M059J (cell line): ENCODE results near the gene LYPD4. TPM values are rescaled to one million over a fixed set of nuclear protein-coding genes. Genes with fewer than 3 reads are reported as not detected.
A peak's percentile ranks its signal among the peaks of the same experiment; 100 is the strongest.
"Not testable (repeated sequence)": the region's sequence is repeated elsewhere in the genome, so short reads cannot be mapped to it uniquely, and the experiment has no call there.

Experiments
- DNase-seq: peaks from one replicate; pipeline ENCODE4 v3.0.0-alpha.2; 2012; ENCODE audit warnings: low read depth
- total RNA-seq: library from RNA; depleted of rRNA; stranded (reverse); fragments of >200 nt; shearing (Covaris generic); gene quantifications from 2 replicates; pipeline ENCODE4 v1.2.3, GENCODE V29; 2014; rRNA removed

LYPD4 gene
- not detected in 2 replicates for total RNA-seq

GRCh38 chr19:41844601-41845000, at the start of gene LYPD4:
TSS of gene LYPD4 (minus strand) at chr19:41844683. CDS start at chr19:41839285, 5,398 bp downstream.
- no peak for DNase-seq

DNA sequence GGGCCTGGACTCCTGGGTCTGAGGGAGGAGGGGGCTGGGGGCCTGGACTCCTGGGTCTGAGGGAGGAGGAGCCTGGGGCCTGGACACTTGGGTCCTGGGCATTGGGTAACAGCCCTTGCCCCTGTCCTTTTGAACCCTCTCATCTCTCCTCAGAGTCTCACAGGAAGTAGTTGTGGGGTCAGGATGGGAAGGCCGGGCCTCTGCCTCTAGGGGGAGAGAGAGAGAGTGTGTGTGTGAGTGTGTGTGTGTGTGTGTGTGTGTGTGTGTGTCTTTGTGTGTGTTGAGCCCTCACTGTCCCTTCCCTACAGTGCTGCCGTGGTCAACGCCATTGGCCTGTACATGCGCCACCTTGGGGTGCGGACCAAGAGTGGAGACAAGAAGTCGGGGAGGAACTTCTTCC, 49.4 kb upstream of the LYPD4 start:
- no peak for DNase-seq

GRCh38 chr19:41892173-41892902, 47.9 kb upstream of the LYPD4 start:
- no peak for DNase-seq

DNA sequence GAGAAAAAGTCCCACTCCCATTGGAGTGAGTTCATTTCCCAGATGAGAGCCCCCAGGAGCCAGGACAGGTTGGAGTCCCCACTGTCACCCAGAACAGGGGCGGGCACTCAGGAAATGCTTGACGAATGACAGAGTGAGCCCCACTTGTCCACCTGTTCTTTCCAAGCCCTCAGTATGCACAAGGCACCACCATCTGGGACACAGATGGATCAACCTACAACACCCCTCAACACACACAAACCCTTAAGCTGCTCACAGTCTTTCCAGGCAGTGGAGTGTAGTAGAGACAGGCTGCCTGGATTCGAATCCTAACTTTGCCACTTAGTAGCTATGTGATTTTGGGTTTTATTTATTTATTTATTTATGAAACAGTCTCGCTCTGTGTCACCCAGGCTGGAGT, 46.5 kb upstream of the LYPD4 start:
- no peak for DNase-seq

DNA sequence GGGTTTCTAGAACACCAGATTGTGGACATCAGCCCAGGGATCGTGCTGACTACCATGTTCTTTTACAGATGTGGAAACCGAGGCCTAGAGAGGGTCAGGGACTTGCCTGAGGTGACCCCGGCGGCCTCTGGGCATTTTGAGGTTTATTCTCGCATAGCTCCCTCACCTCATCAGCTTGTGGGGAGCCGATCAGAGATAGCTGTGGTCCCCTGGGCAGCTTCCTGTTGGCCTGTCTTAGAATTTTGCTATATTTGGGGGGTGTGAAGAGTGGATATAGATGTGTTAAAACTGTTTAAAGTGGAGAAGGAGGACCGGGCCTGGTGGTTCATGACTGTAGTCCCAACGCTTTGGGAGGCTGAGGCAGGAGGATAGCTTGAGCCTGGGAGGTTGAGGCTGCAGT, 45.4 kb upstream of the LYPD4 start:
- no peak for DNase-seq

GRCh38 chr19:41888926-41889325, 44.4 kb upstream of the LYPD4 start:
- DNase-seq = no peak

DNA sequence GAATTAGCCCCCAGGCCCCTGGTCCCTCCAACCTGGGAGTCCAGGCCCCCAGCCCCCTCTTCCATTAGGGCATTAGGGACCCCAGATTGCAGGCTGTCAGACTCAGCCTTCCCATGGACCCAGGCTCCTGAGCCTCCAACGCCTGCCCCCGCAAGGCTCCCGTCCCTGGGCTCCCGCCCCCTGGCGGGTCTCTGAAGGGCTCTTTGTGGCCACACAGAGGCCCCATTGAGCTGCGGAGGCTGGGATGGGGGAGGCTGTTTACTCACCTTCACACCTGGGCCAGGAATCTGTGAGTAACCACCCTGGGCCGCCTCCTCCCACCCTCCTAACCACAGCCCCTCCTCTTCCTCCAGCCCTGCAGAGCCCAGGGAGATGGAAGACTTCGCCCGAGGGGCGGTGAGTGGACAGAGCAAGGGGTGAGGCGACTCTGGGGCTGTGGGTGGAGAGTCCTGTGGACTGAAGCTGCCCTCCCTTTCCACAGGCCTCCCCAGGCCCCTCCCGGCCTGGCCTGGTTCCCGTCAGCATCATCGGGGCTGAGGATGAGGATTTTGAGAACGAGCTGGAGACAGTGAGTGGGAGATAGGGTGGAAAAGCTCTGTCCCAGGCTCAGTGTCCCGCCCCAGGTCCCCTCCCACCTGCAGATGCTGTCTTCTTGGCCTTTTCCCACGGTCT, 43.4 kb upstream of the LYPD4 start:
- DNase-seq = peak; percentile 97

DNA sequence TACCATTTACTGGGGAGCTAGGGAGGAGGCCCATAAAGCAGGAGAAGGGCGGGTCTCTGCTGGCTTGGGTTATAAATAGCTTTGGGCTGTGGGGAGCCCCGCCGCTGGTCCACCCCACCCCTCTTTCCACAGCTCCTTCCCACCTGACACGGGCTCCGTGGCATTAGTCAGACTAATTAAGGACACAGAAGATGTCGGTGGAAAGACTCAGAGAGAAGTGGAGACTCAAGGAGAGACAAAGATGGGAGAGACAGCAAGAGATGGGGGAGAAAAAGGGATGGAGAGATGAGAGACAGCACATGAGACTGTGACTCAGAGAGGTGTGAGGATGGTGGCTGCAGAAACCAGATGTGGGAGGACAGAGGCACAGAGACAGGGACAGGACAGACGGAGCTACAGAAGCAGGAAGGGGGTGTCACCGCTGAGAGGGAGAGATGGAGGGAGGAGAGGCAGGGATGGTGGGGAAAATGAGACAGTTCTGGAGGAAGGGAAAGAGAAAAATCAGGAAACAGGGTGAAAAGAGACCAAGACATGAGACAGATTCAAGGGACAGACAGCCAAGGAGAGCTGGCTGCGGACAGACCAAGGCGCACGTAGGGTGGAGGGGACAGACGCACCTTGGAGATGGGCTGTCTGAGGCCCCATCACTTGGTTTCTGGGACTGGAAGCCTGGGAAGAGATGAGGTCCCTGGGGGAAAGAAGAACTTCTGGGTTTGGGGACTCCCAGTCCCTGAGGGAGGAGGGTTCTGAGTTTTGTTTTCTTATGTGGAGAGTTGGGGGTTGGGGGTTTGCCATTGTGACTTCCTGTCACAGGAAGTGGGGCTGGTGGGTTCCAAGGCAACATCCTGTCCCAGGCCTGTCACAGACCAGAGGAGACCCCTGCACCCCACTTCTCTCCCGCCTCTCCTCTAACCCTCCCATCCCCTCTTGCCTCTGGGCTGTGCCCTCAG, 42.6 kb upstream of the LYPD4 start:
- DNase-seq = peak; percentile 9

GRCh38 chr19:41883821-41884733, 39.6 kb upstream of the LYPD4 start:
- peak; percentile 96 for DNase-seq

GRCh38 chr19:41883463-41883820, 39.0 kb upstream of the LYPD4 start:
- no peak for DNase-seq

DNA sequence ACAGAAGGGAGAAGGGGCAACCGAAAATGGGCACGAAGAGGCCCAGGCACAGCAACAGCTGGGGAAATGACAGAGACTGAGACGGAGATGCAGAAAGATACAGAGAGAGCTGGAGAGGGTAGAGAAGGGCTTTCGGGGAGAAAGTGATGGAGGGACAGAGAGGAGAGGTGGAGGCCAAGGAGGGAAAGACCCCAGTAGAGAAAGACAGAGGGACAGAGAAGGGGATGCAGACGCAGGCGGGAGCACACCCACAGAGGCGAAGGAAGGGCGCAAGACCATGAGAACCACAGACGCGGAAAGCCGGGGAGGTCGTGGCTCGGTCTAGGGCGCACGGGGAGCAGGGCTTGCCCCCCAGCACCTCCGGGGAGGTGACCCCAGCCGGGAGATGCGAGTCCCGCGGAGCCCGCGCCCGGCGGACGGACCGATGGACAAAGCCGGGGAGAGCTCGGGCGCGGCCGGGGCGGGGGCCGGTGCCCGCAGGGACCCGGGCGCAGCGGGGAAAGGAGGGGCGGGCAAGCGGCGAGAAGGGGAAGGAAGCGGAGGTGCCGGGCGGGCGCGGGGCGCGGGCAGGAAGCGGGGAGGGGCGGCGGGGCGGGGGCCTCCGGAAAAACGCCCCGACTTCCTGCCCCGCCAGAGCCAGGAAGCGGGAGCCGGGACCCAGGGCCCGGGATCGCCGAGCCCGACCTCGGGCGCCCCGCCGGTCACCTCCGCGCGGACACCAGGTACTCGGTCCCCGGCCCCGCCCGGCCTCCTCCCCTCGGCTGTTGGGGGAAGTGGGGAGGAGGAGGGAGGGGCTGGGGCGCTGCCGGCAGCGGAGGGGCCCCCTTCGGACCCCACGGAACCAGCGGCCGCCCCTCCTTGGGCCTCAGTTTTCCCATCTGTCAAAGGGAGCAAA, 38.3 kb upstream of the LYPD4 start, which contains the start of gene ARHGEF1:
Gene ARHGEF1 (plus strand): TSS at position 617 of the 895 bp plus-strand sequence. CDS start 4,899 bp downstream, outside the sequence.
- DNase-seq = peak; percentile 45

DNA sequence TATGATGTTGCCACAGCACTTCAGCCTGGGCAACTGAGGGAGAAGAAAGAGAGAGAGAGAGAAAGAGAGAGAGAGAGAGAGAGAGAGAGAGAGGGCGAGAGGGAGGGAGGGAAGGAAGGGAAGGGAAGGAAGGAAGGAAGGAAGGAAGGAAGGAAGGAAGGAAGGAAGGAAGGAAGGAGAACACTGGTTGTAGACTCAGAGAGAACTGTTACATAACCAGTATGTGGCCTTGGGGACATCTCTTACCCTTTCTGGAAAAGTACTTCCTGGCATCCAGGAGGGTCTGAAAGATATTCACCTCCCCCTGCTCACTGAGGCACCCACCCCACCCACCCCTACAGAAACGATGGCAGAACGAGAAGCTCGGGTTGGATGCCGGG, 35.8 kb upstream of the LYPD4 start:
- no peak for DNase-seq

GRCh38 chr19:41879670-41880328, 35.3 kb upstream of the LYPD4 start:
- no peak for DNase-seq

- no peak for DNase-seq
These were observed 34.6 kb upstream of the LYPD4 start for GRCh38 chr19:41879080-41879479.

DNA sequence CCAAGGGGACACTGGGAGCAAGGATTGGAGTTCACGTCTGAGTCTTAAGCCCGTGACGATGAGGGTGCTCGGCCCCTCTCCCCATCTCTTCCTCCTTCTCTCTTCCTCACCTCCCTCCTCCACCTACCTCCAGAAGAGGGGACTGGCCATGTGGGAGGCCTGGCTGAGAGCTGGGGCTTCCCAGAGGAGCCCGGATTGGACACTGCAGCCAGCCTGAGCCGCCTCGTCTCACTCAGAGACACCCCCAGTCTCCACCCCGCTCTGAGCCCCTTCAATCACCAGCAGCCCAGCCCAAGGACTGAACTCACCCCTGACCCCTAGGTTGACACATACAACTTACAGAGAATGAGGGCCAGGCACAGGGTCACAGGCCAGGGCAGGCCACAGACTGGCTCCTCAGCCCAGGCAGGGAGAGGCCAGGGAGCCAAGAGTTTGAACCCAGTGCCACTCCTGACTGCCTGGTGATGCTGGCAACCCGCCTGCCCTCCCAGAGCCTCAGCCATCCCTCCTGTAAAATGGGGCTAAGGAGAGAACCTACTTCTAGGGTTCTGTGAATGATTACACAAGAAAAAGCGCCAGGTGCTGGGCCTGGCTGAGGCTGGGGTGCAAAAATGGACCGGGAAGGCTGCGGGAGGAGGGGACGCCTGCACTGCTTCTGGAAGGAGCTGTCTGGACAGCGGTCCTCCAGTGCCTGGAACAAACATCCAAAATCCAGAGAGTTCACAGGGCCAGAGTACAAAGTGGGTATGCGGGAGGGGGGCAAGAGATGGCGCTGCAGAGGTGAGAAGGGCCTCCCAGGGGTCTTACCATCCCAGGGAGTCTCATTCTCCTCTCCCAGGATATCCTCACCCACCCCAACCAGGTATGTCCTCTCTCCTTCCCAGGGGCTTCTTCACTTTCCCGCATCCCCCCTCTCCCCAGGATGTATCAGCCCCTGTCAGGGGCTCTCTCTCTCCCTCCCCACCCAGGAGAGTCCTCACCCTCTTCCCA, 33.7 kb upstream of the LYPD4 start:
- DNase-seq = no peak

- no peak for DNase-seq
These were observed 32.7 kb upstream of the LYPD4 start, which contains the start of gene CD79A for GRCh38 chr19:41876847-41877832. TSS of gene CD79A (plus strand) at chr19:41877279. CDS start at chr19:41877305, 26 bp downstream.

DNA sequence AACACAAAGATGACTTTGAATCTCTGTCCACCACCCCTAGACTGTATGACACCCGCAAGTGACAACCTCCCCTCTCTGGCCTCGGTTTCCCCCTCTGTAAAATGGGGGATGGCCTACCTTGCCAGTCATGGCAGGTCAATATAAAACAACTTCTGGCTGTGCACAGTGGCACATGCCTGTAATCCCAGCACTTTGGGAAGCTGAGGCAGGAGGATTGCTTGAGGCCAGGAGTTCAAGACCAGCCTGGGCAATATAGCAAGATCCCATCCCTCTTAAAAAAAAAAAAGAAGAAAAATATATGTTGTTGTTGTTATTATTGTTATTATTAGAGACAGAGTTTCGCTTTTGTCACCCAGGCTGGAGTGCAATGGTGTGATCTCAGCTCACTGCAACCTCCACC, 31.5 kb upstream of the LYPD4 start:
- DNase-seq = not testable (repeated sequence)
